ENCODE data around the gene TESMIN.

- TF ChIP-seq CTCF (IDR thresholded peaks at IDR 0.05) (no peak), POLR2A (IDR thresholded peaks at IDR 0.05) (no peak)
These were observed 355 bp downstream of the TESMIN start for GRCh38 chr11:68751004-68751325.

Measured in upper lobe of left lung (tissue), 4 donors.